GM12875 (cell line): ENCODE measurements around the gene ZNF324B.

Experiments
- H3K4me3 ChIP-seq: one replicate; pipeline ENCODE4 v1.5.1; 2011; ENCODE audit warnings: low read depth, low read length, control low read depth
- TF ChIP-seq, protein P1 (sequence below): IDR thresholded peaks from 2 replicates; pipeline ENCODE4 v1.5.1; 2011; ENCODE audit warnings: low read depth, mild to moderate bottlenecking, control low read depth, inconsistent platforms, low read length, moderate library complexity, borderline replicate concordance; ENCODE audit not compliant: insufficient read depth

The ZNF324B gene

DNA sequence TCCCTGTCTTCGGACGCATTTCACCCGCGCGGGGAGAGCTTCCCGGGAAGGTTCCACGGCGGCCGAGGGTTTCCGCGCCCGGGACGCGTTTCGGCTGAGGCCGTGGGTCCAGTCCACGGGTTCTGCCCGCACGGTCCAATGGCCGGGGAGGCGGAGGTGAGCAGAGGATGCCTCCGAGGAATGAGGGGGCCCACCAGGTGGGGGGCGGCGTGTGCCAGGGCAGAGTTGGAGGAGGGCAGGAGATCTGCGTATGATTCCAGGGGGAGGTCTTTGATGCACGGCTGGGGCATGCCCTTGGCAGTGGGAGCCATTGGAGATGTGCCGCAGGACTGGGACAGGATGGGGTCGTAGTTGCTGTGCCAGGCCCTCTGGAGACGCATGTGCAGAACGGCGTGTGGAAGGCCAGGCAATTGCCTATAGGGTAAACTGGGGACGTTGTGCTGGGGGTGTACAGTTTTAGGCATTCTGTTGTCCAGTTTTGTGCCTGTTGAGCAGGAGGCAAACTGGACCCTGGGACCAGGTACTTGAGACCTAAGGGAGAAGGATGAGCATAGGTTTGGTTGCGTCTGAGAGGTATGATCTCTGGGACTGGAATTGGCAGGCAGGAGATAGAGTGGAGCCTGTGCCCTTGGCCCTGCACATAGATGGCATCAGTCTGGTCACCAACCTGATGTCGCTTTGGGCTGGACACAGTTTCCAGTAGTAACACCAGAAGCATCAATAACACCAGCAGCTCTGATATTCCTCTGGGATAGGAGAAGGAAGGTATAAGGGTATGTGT lies 42.2 kb upstream of the ZNF324B start:
- TF ChIP-seq, protein P1, sequence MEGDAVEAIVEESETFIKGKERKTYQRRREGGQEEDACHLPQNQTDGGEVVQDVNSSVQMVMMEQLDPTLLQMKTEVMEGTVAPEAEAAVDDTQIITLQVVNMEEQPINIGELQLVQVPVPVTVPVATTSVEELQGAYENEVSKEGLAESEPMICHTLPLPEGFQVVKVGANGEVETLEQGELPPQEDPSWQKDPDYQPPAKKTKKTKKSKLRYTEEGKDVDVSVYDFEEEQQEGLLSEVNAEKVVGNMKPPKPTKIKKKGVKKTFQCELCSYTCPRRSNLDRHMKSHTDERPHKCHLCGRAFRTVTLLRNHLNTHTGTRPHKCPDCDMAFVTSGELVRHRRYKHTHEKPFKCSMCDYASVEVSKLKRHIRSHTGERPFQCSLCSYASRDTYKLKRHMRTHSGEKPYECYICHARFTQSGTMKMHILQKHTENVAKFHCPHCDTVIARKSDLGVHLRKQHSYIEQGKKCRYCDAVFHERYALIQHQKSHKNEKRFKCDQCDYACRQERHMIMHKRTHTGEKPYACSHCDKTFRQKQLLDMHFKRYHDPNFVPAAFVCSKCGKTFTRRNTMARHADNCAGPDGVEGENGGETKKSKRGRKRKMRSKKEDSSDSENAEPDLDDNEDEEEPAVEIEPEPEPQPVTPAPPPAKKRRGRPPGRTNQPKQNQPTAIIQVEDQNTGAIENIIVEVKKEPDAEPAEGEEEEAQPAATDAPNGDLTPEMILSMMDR = no peak
- H3K4me3 ChIP-seq = peak overlapping the region; percentile 100

DNA sequence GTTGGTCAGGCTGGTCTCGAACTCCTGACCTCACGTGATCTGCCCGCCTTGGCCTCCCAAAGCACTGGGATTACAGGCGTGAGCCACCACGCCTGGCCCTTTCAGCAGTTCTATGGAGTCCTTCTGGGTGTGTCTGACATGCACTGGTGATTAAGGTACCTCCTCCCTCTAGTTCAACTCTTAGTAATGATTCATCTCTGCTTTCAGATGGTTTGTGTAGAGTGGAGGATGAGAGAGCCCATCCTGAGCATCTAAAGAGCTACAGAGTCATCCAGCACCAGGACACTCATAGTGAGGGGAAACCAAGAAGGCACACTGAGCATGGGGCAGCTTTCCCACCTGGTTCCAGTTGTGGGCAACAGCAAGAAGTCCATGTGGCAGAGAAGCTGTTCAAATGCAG lies 34.8 kb upstream of the ZNF324B start:
- TF ChIP-seq, protein P1 = no peak
- H3K4me3 ChIP-seq = no peak overlapping the region

DNA sequence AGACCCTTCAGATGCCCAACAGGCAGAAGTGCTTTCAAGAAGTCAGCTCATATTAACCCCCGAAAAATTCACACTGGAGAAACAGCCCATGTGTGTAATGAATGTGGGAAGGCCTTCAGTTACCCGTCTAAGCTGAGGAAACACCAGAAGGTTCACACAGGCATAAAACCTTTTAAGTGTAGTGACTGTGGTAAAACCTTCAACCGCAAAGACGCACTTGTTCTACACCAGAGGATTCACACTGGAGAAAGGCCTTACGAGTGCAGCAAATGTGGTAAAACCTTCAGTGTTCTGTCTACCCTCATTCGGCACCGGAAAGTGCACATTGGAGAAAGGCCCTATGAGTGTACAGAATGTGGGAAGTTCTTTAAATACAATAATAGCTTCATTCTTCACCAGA lies 34.4 kb upstream of the ZNF324B start:
- no peak overlapping the region for H3K4me3 ChIP-seq
- TF ChIP-seq, protein P1 = no peak

DNA sequence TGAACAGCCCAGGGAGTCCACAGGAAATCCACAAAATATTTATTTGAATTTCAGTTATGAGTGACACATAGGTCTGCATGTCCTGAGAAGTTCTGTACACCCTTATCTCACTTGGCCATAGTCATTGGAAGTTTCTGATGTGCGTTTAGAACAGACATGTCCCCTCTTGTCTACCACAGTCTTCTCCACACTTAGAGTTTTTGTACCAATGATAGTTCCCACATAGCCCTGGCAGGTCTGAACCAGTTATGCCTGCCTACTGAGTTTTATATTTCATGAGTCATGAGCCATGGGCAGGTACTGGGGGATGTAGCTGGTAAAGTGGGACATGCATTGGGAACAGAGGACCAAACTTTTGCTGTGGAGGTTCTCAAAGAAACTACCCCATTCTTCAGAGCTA lies 22.8 kb upstream of the ZNF324B start:
- TF ChIP-seq, protein P1 = no peak
- H3K4me3 ChIP-seq = no peak overlapping the region

DNA sequence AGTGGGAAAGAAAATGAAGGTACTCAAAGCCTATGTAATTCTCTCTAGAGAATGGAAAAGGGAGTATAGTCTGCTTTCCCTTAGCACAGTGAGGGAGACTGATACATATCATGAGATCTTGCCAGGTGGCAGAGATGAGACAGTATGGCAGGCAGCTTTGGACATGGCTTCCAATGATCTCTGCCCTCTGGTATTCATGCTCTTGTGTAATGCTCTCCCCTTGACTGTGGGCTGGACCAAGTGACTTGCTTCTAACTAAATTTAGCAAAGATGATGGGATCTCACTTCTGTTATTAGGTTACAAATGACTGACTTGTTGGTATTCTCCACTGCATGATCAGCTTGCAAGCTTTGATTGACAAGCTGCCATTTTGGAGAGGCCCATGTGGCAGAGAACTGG lies 21.7 kb upstream of the ZNF324B start:
- H3K4me3 ChIP-seq = no peak overlapping the region
- TF ChIP-seq, protein P1 = no peak

DNA sequence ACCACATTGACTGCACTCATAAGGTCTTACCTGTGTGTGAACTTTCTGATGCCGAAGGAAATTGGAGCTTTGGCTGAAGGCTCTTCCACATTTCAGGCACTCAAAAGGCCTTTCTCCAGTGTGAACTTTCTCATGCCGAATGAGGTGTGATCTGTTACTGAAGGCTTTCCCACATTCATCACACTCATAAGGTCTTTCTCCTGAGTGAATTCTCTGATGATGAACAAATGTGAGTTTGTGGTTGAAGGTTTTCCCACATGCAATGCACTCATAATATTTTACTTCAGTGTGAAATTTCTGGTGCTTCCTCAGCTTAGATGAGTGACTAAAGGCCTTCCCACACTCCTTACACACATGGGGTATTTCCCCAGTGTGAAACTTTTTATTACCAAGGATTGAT lies 17.2 kb upstream of the ZNF324B start:
- TF ChIP-seq, protein P1 = no peak
- H3K4me3 ChIP-seq = no peak overlapping the region

DNA sequence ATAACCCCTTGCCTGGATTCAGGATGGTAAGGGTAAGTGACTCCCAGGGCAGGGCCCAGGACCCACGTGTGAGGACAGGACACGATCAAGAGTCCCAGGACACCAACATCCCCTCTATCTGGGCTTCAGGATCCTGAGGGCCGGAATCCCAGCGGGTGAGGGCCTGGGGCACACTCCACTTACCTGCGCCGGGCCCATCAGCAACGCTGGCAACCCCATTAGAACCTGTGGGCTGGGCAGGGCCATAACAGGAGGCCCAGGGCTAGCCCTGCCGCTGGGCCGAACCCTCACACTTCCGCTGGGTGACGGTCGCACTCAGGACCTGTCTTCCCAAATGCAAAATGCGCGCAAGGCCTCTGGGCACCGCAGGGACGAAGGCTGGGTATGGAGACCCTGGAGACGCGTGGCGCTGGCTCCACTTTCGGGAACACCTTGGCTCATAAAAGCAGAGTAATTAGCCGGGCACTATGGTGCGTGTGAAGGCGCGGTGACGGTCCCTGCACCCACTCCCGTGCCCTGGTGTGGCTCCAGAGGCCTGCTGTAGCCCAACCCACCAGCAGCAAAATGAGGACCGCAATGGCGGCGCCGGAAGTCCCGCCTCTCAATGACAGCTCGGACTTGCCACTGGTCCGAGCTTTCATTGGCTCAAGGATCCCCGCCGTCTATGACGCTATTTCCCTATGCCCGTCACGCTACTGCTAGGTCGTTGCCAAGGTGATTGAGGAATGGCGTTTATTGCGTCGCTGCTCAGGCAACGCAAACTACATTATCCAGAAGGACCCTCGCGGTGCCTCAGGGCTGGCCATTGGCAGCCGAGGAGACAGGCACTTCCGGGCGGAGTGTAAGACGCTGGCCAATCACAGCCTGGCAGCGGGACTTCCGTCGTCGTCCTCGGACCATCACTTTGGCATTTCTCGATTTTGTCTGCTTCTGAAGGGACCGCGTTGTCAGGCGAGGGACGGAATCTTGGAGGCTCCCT lies 11.6 kb upstream of the ZNF324B start, which contains the start of gene ZNF132:
Gene ZNF132 (minus strand): TSS at position 578 of the 979 bp plus-strand sequence. CDS start 332 bp downstream, at position 246.
- TF ChIP-seq, protein P1 = no peak
- H3K4me3 ChIP-seq = peak within 1 kb of the TSS; percentile 90
